GM18511 (cell line): Measurements from ENCODE around the gene TIMP2.
"Not testable (repeated sequence)": the region's sequence is repeated elsewhere in the genome, so short reads cannot be mapped to it uniquely, and the experiment has no call there.

Source experiments
- ATAC-seq: cut with Tn5 transposase; IDR thresholded peaks from one replicate; pipeline ENCODE4 v1.9.1; 2021; ENCODE audit warnings: mild to moderate bottlenecking, moderate library complexity; ENCODE audit not compliant: unreplicated experiment

Gene TIMP2, protein sequence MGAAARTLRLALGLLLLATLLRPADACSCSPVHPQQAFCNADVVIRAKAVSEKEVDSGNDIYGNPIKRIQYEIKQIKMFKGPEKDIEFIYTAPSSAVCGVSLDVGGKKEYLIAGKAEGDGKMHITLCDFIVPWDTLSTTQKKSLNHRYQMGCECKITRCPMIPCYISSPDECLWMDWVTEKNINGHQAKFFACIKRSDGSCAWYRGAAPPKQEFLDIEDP

DNA sequence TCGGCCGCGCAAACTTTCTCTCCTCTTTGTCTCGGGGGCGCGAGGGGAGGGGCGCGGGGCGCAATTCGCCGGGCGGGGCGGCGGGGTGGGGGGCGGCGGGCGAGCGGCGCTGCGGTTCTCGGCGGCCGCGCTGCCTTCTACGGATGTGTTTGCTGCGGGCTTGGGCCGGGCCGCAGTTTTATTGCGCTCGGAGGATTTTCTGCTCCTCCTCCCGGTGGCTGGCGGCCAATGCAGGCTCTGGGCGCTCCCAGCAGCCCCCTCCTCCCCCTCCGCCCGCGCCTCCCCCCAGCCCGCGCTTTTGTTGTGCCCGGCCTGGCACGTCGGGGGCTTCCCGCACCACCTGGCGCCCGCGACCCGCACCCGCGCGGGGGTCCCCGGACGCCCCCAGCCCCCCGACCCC, at the start of gene TIMP2:
TSS of gene TIMP2 (minus strand) at position 154 of the 400 bp plus-strand sequence. CDS start 299 bp downstream, outside the sequence.
- no peak for ATAC-seq

DNA sequence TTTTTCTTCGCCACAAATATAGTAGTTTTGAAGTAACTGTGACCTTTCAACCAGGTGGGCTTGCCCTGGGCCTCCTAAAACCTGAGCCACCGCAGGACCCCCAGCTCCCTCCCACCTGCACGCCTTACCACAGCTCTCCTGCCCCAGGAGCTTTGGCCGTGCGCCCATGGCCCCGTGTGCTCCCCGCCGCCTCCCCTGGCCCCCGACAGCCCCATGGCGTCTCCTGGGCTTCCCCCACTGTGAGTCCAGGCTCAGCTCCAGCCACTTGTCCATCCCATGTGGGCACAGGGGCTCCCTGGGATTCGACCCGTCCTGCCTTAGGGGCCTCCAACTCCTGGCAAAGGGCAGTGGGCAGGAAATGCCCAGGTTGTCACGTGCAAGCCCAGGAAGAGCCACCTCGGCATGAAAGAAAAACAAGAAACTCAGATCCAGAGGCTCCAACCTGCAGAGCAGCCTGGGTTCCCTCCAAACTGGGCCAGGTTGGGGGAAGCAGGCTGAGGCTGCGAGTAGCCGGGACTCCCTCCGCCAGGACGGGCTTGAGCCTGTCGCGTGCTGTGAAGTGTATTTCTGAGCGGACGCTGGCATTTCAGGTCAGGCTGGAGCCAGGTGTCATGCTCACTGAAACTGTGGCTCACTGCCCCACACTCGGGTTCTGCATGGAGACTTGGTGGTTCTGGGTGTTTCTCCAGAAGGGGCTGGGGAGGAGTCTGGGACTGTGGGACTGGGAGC, 48.8 kb upstream of the TIMP2 start:
- ATAC-seq = no peak

DNA sequence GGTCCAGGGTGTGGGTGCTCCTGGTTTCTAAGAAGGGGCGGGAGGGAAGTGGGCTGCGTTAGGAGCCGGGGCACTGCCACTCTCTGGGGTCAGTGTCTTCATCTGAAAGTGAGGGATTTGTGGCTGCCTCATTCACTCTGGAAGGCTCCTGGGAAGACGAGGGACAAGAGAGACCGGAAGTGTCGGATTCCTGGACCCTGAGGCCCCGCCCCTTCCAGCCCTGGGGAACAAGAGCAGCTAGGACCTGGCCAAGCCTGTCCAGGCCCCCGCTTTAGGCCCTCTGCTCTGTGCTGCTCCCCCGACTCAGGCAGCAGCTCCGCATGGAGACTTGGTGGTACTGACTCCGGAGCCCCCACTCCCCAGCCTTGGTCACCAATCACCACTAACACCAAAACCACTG, 48.0 kb upstream of the TIMP2 start:
- no peak for ATAC-seq

DNA sequence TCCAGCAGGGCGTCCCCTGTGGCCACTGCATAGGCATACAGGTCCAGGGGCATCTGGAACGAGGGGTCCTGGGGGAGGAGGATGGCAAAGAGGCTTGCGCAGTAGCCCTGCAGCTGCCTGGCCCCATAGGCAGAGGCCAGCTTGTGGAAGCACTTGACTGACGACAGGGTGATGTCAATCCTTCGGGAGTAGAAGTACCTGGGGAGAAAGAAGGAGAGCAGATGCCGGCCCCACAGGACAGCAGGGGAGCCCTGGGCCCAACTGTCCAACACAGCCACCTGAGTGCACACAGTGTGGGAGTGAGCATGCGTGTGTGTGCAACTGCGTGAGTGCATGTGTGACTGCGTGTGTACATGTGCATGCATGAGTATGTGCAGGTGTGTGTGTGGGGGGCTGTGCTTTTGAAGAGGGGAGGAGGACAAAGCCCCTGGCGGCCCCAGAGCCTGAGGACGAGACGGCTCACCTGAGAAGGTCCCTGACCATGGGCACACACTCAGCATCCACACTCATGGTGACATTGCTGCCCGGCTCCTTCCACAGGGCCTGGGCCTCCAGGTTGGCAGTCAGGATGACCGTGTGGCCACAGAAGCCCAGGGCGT, 47.4 kb upstream of the TIMP2 start:
- no peak for ATAC-seq

DNA sequence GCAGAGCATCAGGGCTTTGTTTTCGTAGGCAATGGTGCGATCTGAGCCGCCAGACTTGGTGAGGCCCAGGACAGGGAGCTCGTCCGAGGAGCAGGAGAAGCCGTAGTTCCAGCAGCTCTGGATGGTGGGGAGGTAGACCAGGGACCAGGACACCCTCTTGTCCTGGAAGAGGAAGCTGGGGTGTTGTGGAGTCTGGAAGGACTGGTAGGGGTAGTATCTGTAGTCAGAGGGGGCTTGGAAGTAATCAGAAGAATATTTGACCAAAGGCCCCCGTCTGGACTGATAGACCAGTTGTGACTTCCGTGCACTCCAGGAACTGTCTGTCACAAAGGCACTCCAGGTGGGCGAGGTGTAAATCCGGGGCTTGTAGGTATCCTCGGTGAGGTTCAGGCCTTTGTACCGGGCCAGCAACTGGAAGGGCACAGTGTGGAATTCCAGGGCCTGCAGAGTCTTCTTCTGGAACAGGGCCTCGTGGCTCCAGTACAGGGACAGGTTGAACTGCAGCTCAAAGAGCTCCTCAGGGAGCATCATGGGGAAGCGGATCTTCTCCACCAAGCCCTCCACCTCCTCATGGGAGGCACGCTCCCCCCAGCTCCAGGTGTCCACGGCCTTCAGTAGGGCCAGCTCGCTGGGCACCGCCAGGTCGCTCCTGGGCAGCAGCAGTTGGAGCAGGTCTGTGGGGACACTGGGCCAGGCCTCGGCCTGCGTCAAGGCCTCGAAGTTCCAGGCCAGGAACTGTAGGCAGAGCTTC, 46.7 kb upstream of the TIMP2 start:
- no peak for ATAC-seq

DNA sequence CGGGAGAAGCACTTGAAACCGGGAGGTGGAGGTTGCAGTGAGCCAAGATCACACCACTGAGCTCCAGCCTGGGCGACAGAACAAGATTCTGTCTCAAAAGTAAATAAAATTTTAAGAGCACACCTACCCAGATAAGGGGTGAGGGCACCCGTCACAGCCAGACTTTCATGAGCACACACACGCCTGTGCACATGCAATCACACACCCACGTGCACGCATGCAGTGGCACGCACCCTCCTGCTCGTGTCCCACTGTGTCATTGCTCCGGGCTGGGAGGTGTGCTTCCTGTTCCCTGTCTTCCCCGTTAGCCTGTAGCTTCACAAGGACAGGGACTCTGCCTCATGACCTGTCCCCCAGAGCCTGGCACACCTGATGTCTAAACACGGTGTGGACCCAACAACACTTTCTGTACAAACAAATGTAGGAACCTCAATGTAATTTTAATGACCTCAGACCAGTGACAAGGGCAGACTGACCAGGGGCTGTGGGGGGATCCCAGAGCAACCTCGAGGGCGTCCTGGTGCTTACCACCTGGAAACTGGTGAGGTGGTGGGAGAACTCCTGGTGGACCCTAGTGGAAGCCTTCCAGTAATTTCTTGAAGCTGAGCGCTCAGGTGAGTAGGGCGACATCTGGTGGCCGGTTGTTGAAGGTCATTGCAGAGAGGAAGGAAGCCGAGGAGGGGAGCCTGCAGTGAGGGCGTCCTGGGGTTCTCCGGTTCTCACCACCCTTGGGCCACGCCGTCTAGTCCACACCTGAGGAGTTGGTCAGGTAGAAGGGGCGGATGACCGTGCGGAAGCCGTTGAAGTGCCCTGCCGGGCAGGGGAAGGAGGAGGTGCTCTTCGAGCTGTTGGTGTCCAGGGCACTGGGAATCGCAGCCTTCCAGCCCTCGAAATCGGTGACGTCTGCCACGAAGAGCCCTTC, 45.9 kb upstream of the TIMP2 start:
- ATAC-seq = no peak

DNA sequence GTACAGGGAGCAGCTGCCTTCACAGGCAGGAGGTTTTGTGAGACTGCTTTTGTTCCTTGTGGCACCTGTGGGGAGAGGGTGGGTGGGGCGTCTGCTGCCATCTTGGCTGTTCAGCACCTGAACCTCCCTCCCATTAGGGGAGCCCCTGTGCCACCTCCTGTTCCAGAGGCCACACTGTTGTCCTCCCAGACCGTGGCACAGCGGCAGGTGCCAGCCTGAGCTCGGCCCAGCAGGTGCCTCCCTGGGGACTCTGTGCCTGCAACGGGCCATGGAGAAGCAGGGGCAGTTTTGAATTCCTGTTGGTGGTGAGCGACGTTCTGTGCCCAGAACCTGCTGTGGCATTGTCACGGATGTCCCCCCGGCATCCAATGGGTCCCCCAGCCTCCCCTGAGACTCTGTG, 44.7 kb upstream of the TIMP2 start:
- ATAC-seq = no peak

DNA sequence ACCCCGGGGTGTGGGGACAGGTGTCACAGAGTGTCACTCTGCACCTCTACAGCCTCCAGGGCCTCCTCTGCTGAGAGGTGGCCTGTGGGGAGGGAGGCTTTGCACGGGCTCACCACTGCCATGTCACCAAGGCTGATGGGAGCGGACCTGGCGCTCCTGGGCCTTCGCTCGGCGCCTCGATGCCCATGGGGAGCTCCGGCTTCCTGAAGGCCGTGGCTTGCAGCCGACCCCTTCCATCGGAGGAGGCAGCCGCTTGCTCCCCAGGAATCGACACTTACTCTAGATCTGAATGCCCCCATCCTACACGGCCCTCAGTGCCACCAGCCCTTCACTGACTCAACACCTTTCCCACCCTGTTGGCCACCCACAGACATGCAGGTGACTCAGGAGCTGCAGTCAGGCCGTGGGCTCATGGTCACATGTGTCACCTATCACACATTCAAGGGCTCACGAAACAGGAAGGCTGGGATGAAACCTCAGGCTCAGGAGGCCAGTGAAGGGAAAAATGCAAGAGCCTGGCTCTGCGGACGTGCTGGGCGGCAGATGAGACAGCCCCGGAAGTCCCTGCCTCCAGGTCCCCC, 42.7 kb upstream of the TIMP2 start:
- no peak for ATAC-seq

DNA sequence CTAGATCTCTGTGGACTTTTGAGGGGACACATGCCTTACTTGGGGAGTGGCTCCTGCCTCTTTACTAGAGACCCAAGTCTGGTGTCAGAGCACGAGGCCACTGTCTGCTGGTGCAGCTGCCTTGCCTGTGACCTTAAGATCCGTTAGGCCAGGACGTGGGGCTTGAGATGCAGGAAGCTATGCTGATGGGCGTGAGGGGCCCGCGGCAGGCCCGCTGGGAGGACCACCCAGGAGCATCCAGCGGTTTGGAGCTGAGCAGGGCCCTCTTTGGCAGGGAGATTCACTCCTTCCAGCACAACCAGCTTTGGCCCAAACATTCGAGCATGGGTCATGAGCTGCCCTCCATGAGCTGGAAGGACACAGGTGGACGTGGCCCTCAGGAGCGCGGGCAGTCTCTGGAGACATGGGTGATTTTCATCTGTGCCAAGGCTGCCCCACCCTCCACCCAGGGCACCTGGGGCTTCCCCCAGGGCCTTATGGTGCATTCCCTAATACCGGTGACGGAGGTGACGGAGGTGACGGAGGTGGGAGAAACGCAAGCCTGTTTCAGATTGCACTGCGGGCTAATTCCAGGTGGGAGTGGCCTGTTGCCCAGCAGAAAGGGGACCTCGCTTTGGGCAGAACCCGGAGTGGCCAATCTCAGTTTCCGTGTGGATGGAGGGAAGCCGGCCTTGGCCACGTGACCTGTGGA, 41.9 kb upstream of the TIMP2 start:
- no peak for ATAC-seq

DNA sequence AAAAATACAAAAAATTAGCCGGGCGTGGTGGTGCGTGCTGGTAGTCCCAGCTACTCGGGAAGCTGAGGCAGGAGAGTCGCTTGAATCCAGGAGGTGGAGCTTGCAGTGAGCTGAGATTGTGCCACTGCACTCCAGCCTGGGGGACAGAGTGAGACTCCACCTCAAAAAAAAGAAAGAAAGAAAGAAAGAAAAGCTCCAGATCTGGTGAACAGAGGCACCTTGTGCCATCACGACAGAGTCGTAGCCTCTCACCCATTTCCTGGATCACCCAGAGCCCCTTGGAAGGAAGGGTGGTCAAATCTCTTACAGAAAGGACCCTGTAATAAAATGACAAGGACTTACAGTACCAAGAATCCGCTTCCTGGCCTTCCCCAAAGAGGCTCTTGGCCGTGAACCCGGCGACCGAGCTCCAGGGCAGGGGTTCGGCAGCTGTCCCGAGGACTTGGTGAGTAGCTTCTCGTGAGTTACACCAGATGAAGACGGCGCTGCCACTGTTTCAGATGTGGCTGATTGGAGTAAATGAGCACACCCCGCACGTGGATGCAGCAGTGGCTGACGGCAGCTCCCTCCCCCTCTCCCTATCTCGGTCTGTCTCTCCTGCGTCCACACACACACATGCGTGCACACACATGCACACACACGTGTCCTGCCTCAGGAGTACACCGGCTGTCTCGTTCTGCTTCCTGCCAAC, 41.1 kb upstream of the TIMP2 start:
- ATAC-seq = no peak

DNA sequence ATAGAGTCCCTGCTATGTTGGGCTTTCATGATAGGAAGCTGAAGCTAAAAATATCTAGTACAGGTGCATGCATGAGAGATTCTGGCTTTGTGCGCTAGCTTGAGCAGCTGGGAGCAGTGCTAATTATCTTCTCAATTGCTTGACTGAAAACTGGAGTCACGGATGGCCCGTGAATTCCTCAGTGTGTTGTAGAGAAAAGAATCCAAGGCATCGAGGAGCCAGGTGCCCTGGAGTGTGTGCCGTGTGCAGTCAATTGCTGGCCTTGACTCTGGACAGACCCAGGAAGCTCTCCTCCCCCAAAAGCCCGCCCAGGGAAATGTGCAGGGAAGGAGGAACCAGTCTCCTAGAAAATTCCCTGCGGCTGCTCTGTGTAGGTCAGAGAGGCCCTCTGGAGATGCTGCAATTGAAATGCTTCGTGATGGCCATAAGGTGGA, 40.3 kb upstream of the TIMP2 start:
- ATAC-seq = no peak

DNA sequence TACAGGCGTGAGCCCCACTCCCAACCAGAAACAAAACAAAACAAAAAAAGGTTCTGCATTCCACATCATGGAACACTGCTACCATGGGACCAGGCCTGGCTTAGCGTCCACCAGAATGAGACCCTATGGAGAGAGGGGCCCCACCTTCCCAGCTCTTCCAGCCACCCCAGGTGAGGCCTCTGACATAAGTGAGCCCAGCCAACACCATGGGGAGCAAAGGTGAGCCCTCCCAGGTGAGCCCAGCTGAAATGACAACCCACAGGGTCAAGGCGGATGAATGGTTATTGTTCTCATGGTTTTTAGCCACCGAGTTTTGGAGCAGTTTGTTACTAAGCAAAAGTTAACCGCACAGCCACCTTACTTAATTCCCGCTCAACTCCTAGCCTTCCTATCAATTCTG, 38.2 kb upstream of the TIMP2 start:
- no peak for ATAC-seq

DNA sequence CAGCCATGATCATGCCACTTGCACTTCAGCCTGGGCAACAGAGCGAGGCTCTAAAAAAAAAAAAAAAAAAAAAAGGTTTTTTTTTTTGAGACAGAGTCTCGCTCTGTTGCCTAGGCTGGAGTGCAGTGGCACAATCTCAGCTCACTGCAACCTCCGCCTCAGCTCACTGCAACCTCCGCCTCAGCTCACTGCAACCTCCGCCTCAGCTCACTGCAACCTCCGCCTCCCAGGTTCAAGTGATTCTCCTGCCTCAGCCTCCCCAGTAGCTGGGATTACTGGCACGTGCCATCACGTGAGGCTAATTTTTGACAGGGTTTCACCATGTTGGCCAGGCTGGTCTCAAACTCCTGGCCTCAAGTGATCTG, 37.8 kb upstream of the TIMP2 start:
- ATAC-seq = not testable (repeated sequence)

DNA sequence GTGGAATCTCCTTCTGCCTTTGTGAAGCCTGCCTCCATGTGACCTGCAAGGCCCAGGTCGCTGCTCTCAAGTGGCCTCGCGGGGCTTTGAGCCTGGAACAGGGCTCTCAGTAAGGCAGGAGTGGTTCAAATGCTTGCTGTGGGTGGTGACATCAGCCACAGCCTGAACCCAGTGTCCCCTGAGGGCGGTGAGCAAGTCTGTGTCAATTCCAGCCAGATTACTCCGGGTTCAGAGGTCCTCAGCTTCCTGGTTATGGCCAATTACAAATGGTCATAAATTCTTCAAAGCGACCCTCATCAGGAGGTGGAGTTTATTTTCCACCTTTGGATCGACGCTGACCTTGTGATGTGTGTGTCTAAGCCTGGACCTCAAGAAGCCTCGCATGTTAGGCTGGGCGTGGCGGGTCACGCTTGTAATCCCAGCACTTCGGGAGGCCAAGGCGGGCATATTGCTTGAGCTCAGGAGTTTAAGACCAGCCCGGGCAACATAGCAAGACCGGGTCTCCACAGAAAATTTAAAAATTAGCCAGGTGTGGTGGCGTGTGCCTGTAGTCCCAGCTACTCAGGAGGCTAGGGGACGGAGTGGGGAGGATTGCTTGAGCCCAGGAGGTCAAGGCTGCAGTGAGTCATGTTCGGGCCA, 37.3 kb upstream of the TIMP2 start:
- no peak for ATAC-seq

DNA sequence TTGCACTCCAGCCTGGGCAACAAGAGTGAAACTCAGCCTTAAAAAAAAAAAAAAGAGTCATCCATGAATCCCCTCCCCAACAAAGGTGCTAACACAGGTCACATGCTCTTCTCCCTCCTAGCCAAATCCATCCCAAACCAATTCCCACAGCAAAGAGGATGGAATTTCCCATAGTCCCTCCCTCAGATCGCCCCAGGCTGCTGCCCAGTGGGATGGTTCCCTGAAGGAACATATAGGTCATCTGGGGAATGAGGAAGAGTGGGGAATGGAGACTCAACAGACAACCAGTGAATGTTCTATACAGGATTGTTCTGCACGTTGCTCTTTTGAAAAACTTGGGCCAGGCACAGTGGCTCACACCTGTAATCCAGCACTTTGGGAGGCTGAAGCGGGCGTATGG, 36.4 kb upstream of the TIMP2 start:
- ATAC-seq = no peak

DNA sequence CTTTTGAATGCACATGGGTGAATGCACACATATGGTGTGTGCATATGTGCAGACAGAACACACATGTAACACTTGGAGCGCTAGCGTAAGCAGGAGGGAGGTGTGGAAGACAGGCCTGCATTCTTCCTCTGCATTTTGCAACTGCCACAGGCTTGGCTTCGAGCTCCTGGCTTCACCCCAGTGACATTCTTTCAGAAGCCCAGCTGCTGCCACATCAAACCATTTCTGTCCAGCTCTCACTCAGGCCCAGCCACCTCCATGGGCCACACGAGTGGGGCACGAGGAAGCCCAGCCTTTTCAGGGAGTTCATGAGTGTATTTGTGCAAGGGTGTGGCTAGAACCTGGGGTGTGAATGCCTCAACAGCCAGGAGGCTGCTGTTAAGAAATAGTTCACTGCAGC, 35.7 kb upstream of the TIMP2 start:
- ATAC-seq = no peak

DNA sequence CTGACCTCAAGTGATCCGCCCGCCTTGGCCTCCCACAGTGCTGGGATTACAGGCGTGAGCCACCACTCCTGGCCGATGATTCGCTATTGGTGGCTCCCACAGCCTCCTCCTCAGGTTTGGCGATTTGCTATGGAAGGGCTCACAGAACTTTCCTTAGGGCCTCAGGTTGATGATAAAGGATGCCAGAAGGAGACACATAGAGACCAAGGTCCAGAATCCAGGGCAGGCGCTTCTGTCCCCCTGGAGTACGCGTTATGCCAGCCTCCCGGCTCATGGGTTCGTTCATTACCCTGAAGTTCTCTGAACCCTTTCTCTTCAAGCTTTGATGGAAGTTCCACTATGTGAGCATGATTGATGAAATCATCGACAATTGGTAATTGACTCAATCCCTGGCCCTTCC, 34.6 kb upstream of the TIMP2 start:
- ATAC-seq = no peak

DNA sequence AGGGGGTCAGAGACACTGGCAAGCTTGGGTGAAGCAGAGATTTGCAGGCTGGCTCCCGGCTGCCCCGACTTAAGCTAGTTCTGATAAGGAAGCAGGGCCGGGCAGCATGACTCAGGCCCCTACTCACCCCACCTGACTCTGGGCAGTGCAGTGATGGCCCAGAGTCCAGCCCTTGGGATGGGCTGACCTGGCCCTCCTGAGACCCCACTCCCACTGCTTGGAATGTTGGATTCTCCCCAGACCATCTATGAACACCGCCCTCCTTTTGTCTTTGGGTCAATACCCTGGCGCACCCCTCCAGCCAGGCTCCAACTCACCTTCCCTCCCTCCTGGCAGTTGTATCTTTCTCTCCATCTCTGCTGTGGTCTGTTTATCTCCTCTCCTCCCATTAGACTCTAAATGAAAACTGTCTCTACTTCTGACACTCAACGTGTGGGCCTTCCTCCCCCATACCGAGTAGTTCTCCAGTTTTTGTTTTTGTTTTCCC, 33.5 kb upstream of the TIMP2 start:
- ATAC-seq = no peak
